ENCODE data around the gene KRTAP10-11. TPM values are rescaled to one million over a fixed set of nuclear protein-coding genes. Genes with fewer than 3 reads are reported as not detected.

The KRTAP10-11 gene
- total RNA-seq, 1 donor from 2014 or later: not detected

DNA sequence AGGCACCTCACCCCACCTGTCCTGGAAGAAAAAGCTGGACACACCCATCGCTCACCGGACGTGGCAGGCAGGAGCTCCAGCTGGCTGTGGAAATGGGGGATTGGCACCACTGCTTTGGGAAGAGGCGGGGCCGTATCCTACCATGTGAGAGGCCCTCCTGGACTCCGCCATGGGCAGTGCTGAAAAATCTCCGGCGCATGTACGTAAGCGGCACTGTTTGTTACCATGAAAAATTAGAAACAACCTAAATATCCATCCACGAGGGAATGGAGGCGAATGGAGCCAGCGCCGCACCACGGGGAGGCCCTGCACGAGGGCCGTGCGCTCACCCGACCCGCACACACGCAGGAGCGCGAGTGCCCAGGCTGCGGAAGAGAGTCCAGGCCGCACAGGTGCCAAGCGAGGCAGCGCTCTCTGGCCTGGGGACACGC lies 31.2 kb upstream of the KRTAP10-11 start:
- DNase-seq (ENCODE audit: extremely low spot score, unreplicated experiment): no peak
- Mint-ChIP-seq H3K27me3 (peaks cover 6% of the 10 kb centered on the region), H3K4me3 (no peak overlapping the region), H3K9me3 (no peaks in the 10 kb centered on the region), H3K36me3 (no peaks in the 10 kb centered on the region), H3K4me1 (ENCODE audit: unreplicated experiment) (no peaks in the 10 kb centered on the region), H3K27ac (no peak overlapping the region)
- TF ChIP-seq, protein P1, sequence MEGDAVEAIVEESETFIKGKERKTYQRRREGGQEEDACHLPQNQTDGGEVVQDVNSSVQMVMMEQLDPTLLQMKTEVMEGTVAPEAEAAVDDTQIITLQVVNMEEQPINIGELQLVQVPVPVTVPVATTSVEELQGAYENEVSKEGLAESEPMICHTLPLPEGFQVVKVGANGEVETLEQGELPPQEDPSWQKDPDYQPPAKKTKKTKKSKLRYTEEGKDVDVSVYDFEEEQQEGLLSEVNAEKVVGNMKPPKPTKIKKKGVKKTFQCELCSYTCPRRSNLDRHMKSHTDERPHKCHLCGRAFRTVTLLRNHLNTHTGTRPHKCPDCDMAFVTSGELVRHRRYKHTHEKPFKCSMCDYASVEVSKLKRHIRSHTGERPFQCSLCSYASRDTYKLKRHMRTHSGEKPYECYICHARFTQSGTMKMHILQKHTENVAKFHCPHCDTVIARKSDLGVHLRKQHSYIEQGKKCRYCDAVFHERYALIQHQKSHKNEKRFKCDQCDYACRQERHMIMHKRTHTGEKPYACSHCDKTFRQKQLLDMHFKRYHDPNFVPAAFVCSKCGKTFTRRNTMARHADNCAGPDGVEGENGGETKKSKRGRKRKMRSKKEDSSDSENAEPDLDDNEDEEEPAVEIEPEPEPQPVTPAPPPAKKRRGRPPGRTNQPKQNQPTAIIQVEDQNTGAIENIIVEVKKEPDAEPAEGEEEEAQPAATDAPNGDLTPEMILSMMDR (conservative IDR thresholded peaks at IDR 0.05): no peak

DNA sequence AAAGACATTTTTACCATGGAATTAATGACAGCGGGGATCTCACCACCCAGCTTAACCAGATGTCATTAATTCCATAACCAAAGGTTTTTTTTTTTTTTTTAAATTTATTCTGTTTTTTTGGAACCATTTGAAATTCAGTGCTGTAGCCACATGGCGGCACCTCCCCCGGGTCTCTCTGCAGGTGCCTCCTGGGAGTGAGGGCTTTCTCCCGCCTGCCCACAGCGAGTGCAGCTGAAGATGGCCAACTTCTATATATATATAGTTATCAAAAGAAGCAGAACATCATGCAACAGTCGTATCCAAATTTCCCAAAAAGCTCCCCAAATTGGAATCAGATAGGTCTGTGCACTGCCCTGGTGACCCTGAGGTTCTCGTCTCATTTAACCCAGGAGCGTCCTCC lies 30.7 kb upstream of the KRTAP10-11 start:
- no peak overlapping the region for H3K4me3 Mint-ChIP-seq
- no peak overlapping the region for H3K27ac Mint-ChIP-seq
- H3K9me3 Mint-ChIP-seq: no peaks in the 10 kb centered on the region
- TF ChIP-seq, protein P1 (conservative IDR thresholded peaks at IDR 0.05): no peak
- peaks cover 6% of the 10 kb centered on the region for H3K27me3 Mint-ChIP-seq
- no peaks in the 10 kb centered on the region for H3K36me3 Mint-ChIP-seq
- DNase-seq (ENCODE audit: extremely low spot score, unreplicated experiment): no peak
- no peaks in the 10 kb centered on the region for H3K4me1 Mint-ChIP-seq (ENCODE audit: unreplicated experiment)

DNA sequence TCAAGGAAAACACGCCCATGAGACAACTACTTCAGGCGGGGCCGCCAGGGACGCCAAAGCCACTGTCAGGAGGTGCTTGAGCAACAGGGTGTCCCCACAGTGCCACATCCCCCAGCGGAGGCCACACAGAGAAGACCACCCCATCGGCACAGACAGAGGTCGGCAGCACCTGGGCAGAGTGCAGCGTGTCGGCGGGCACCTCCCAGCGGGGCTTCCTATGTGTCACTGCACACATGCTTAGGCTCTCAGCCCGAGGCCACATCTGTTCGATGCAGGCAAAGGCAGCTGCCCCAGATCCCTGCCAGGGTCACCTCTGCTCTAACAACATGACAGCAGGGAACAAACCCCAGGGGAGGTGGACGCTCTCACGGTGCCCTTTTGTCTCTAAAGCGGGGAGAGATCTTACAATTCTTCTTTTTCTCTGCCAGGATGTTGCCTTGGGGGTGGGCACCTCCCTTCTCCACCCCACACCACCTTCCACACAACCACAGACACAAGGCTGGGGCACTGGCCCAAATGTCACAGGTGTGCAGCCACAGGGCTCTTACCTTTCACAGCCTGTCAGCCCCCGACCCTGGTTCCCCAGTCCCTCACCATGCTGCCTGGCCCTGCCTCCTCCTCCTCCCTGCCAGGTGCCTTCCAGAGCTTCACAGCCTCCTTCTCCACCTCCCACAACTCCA lies 30.2 kb upstream of the KRTAP10-11 start:
- H3K9me3 Mint-ChIP-seq: no peaks in the 10 kb centered on the region
- no peak overlapping the region for H3K4me3 Mint-ChIP-seq
- no peak for DNase-seq (ENCODE audit: extremely low spot score, unreplicated experiment)
- no peaks in the 10 kb centered on the region for H3K36me3 Mint-ChIP-seq
- TF ChIP-seq, protein P1 (conservative IDR thresholded peaks at IDR 0.05): no peak
- no peaks in the 10 kb centered on the region for H3K4me1 Mint-ChIP-seq (ENCODE audit: unreplicated experiment)
- H3K27me3 Mint-ChIP-seq: peaks cover 6% of the 10 kb centered on the region
- no peak overlapping the region for H3K27ac Mint-ChIP-seq

DNA sequence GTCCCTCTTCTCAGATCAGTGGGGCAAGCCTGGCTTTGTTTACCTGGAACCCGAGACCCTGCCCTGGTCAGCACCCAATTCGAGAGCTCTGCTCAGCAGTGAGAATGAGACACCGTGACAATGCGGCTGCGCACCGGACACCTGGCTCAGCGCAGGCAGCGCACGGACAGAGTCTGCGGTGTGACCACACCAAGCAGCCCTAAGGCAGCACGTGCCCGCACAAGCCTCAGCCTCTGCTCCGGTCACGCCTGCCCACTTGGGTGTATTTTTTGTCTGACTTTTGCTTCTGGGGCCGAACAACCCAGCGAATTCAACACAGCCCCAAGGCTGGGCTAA lies 29.7 kb upstream of the KRTAP10-11 start:
- TF ChIP-seq, protein P1 (conservative IDR thresholded peaks at IDR 0.05): no peak
- Mint-ChIP-seq H3K4me3 (no peak overlapping the region), H3K4me1 (ENCODE audit: unreplicated experiment) (no peaks in the 10 kb centered on the region), H3K27me3 (peaks cover 6% of the 10 kb centered on the region), H3K9me3 (no peaks in the 10 kb centered on the region), H3K36me3 (no peaks in the 10 kb centered on the region), H3K27ac (no peak overlapping the region)
- DNase-seq (ENCODE audit: extremely low spot score, unreplicated experiment): no peak

DNA sequence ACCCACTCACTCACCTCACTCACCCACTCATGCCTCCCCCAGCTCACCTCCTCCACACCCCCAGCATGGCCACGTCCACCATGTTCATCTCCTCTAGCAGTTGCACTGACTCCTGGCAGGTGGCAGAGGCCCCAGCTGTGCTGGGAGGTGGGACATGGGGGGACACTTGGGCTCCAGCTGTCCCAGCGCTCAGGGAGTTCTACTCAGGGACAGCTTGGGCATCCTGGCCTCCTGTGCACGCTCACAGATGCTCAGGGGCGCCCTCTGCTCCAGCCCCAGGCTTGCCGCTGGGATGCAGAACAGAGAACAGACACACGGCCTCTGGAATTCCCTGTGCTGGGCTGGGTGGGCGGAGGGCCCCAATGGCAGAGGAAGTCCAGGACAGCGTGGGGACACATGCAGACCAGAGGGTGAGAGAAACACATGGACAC lies 29.1 kb upstream of the KRTAP10-11 start:
- DNase-seq (ENCODE audit: extremely low spot score, unreplicated experiment): no peak
- TF ChIP-seq, protein P1 (conservative IDR thresholded peaks at IDR 0.05): no peak
- Mint-ChIP-seq H3K9me3 (no peaks in the 10 kb centered on the region), H3K36me3 (no peaks in the 10 kb centered on the region), H3K27ac (no peak overlapping the region), H3K4me3 (no peak overlapping the region), H3K4me1 (ENCODE audit: unreplicated experiment) (no peaks in the 10 kb centered on the region), H3K27me3 (peaks cover 6% of the 10 kb centered on the region)

Measured in type B pancreatic cell (in vitro differentiated cells).